ENCODE measurements around the gene EHBP1.
A peak's percentile ranks its signal among the peaks of the same experiment; 100 is the strongest.

Gene EHBP1

GRCh38 chr2:62822549-62822948 is 117.0 kb downstream of the EHBP1 start:
- no peak for DNase-seq (ENCODE audit: low read depth)

DNA sequence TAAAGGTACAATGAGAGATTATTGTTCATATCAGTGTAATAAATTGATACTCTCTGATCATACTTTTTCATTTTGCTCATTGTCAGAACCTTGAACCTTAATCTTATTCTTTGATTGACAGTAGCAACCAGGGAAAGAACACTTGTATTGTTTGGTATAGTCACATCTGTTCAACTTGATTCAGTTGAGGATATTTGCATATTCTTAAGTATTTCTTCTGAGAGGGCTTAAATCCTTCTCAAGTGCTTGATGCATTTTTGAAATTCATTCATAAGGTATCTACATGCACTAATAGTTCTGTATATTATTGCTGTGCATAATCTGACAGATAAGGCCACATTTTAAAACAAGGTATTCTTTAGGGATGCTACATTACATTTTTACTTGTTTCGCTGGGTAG is 118.9 kb downstream of the EHBP1 start:
- DNase-seq (ENCODE audit: low read depth), result no peak

GRCh38 chr2:62826141-62826540 is 120.6 kb downstream of the EHBP1 start:
- peak; percentile 58 for DNase-seq (ENCODE audit: low read depth)

GRCh38 chr2:62826953-62827675 is 121.6 kb downstream of the EHBP1 start:
- DNase-seq (ENCODE audit: low read depth), result no peak

DNA sequence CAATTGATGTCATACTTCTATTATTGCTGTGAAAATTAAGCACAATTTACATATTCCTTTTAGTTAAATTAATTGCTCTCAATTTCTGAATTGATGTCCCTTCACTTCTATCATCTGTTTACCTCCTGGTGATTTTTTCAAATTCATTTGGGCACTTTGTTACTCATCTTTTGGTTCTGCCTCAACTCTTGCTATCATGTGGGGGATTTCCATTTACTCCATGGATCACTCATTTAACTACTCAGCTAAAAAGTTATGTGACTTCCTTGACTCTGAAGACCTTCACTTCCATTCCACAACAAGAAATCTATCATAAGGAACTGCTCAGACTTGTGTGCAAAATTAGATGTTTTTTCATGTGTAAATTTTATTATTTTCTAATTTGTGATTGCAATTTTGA is 126.2 kb downstream of the EHBP1 start:
- no peak for DNase-seq (ENCODE audit: low read depth)

DNA sequence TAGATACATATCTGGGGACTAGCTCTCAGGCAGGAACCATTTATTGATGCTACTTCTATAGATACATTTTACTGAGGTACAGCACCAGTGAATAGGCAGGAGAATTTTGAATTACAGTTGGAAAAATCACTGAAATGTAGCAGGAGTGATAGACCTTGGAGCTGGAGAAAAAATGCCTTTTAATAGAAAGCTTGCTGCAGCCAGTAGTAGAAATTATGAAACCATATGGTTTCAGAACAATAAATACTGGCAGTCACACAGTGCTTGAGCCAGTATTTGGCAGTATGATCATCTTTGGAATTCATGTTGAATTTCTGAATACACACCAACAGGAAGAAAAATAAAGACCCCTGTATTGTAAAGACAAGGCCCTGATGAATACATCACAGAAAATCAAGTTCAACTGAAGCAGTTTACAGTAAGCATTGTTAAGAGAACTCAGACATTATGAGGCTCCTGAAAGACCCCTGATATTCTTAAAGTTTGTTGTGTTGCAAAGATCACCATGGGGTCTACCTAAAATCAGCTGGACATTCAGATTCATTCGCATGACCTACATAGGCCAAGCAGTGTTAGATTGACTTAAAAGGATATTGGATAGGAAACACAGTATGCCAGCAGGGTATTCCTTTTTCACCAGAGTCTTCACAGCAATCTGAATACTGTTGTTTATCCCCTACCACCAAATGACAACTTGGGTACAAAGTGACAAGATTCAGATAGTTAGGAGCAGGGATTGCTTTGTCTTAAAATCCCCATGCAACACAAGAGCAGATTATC is 139.0 kb downstream of the EHBP1 start:
- no peak for DNase-seq (ENCODE audit: low read depth)

- no peak for DNase-seq (ENCODE audit: low read depth)
Observed at GRCh38 chr2:62845256-62845655, 139.7 kb downstream of the EHBP1 start.

GRCh38 chr2:62852254-62852653 is 146.7 kb downstream of the EHBP1 start:
- no peak for DNase-seq (ENCODE audit: low read depth)

GRCh38 chr2:62854600-62855514 is 149.3 kb downstream of the EHBP1 start:
- no peak for DNase-seq (ENCODE audit: low read depth)

- DNase-seq (ENCODE audit: low read depth), result no peak
Observed at GRCh38 chr2:62856228-62857040, 150.9 kb downstream of the EHBP1 start.

DNA sequence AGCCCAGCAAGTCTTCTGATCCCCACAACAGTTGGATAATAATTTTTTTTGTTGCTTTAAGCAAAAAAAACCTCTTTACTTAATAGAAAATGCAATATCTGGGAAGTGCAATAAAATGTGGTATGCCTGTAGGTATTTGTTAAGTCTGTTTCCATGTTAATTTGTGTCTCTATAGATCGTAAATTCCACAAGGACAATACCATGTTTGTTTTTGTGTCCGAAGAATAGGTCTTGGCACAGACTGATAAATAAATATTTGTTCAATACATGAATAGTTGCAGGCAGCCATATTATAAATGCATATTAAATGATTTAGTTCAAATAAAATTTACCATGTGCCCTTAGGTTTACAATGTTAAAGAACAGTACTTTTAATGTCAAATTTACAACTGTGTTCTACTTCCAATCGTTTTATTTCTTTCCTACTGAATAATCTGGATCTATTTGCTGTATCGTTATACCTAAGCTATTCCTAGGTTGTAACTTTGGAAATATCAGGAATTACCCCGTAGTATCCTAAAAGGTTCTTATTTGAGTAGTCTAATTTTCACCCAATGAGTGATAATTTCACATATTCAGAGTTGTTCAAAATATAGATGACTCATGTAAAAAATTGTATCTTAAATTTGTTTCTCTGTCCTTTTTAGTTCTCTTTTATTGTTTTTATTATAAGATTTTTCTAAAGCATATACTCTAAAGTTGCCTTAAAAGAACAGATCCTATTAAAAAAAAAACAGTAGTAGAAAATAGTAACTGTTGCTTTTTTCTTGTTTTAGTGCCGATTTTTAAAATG is 151.8 kb downstream of the EHBP1 start:
- no peak for DNase-seq (ENCODE audit: low read depth)

GRCh38 chr2:62858231-62858832 is 152.8 kb downstream of the EHBP1 start:
- no peak for DNase-seq (ENCODE audit: low read depth)

GRCh38 chr2:62868947-62869346 is 163.4 kb downstream of the EHBP1 start:
- DNase-seq (ENCODE audit: low read depth), result no peak

DNA sequence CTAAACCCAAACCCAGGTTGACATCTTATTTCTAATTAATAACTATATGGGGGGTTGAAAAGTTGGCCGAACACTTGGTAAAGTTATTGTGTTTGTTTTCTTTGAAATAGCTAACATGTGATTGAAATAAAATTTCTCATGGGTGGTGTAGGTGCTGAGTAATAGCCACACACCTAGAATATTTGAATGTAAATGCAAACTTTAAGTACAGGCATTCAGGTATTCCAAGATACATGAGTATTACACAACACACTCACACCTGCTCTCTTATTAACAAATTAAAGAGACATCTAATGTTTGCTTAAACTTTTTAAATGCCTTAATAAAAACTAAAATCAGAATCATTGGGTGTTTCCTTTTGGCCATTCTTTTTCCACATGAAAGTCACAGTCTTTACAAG is 165.5 kb downstream of the EHBP1 start:
- DNase-seq (ENCODE audit: low read depth), result no peak

DNA sequence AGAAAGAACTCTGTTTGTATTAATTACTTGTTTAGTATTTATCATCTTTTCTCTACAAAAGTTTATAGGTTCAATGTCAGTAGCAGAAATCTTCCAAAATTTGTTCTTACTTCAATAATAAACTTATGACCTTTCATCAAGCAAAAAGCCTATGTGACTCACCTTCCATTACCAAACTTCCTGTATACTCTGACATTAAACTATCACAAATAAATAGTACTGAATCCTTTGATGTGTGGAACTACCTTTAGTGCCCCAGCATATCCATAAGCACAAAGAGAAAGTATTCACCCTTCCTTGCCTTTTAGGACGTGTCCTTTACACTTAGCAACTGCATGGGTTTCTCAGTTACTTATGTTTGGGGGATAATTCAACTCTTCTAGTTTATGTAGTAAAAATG is 166.0 kb downstream of the EHBP1 start:
- peak; percentile 1 for DNase-seq (ENCODE audit: low read depth)

- DNase-seq (ENCODE audit: low read depth), result no peak
Observed at GRCh38 chr2:62873603-62874002, 168.1 kb downstream of the EHBP1 start.

DNA sequence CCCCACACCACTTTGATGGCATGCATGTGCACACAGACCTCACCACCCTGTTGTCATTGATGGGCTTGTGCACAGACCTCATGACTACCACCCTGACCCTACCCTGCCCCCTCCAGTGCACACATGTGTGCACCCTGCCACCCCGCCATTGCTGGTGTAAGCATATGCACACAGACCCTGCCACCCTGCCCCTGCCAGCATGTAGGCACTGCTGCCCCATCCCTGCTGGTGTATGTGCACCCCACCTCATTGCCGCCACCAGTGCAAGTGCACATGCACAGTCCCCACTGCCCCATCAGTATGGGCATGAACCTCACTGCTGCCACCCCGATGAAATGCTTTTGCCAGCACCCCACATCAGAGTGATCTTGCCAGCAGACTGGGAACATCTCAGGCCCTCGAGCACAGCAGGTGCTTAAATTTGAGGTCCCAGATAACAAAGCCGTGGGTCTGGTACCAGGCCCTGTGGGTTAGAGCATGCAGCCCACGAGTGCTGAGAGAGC is 169.4 kb downstream of the EHBP1 start:
- no peak for DNase-seq (ENCODE audit: low read depth)

- DNase-seq (ENCODE audit: low read depth), result no peak
Observed at GRCh38 chr2:62881162-62881795, 175.8 kb downstream of the EHBP1 start.

DNA sequence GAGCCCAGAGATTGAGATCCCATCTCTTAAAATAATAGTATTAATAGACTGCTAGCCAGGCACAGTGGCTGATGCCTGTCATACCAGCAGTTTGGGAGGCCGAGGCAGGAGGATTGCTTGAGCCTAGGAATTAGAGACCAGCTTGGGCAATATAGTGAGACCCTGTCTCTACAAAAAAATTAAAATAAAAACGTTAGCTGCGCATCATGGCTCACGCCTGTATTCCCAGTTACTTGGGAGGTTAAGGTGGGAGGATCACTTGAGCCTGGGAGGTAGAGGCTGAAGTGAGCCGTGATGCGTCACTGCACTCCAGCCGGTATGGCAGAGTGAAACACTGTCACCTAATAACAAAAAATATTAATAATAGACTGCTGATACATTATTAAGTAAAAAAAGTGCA is 178.1 kb downstream of the EHBP1 start:
- no peak for DNase-seq (ENCODE audit: low read depth)

DNA sequence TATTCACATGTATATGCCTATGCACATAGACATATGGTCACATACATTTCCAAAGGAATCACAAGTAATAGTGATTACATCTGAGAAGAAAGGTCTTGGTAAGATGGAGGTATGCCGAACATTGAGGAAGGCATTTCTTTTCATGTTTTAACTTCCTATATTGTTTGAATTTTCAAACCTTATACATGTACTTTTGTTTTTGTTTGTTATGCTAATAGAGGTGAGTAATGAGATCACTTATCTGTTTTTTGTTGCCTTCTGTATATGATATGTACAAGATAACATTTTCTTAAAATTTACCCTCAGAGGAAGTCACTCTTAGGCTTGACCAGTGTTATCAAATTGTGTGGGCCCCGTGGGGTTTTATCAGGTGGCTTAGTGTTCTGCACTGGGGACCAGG is 178.6 kb downstream of the EHBP1 start:
- DNase-seq (ENCODE audit: low read depth), result no peak

Data from amniotic epithelial cell (primary cell).